GM21737 (cell line): Measurements from ENCODE around the gene PDE4D.
A peak's percentile ranks its signal among the peaks of the same experiment; 100 is the strongest.
"Not testable (repeated sequence)": the region's sequence is repeated elsewhere in the genome, so short reads cannot be mapped to it uniquely, and the experiment has no call there.

Experiments used
- ATAC-seq: cut with Tn5 transposase; IDR thresholded peaks from one replicate; pipeline ENCODE4 v1.9.1; 2021; ENCODE audit warnings: mild to moderate bottlenecking, moderate library complexity; ENCODE audit not compliant: unreplicated experiment

Gene PDE4D

DNA sequence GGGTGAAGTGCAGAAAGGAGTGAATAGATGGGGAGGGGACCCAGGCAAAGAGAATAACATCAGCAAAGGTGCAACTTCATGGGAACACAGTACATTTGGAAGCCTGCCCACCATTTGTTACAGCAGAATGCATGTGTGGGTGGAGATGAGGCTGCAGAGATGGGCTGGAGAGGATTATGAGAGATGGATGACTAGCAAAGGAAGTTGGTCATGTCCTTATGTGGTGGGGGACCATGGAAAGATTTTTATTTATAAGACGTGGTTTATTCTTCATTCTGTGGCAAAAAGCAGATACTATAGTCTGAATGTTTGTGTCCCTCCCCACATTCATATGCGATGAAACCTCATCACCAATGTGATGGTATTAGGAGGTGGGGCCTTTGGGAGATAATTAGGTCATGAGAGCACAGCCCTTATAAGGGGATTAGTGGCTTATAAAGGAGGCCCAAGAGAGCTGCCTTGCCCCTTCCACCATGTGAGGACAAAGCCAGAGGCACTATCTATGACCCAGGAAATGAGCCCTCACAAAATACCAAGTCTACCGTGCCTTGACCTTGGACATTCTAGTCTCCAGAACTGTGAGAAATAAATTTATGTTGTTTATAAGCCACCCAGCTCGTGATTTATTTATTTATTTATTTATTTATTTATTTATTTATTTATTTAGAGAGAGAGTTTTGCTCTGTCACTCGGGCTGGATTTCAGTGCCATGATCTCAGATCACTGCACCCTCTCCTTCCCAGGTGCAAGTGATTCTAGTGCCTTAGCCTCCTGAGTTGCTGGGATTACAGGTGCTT lies 827.0 kb downstream of the PDE4D start:
- no peak for ATAC-seq

DNA sequence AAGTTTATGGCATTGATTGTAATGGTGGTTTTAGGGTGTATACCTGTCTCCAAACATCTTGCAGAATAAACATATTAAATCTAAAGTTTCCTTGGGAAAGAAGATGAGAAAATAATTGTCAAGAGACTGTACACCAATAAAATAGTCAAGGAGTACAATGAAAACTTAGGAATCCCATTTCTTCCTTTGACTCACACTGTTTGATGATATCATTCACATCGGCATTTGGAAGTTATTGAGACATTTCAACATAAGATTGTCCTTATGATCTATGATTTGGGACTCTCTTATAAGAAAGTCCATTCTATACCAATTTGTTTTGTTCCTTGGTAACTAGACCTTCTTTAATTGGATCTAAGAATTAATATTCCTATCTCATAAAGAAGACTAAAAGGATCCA lies 828.0 kb downstream of the PDE4D start:
- no peak for ATAC-seq

DNA sequence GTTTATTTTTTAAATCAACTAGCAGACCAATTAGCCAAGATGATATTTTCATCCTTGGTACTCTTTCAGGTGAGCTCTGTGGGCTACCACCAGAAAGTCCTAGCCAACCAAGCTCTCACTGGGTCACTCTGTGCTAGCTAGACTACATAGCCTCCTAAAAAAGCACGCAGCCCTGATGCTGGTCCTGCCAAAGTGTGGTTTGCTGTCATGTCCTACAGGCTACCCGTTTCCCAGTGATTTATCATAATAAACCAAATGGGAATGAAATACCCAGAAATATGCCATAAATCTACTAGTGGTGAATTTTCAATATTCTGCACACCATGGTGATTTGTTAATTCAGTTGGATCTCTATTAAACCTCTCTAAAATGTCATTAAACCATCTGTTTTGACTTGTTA lies 829.2 kb downstream of the PDE4D start:
- ATAC-seq: no peak

DNA sequence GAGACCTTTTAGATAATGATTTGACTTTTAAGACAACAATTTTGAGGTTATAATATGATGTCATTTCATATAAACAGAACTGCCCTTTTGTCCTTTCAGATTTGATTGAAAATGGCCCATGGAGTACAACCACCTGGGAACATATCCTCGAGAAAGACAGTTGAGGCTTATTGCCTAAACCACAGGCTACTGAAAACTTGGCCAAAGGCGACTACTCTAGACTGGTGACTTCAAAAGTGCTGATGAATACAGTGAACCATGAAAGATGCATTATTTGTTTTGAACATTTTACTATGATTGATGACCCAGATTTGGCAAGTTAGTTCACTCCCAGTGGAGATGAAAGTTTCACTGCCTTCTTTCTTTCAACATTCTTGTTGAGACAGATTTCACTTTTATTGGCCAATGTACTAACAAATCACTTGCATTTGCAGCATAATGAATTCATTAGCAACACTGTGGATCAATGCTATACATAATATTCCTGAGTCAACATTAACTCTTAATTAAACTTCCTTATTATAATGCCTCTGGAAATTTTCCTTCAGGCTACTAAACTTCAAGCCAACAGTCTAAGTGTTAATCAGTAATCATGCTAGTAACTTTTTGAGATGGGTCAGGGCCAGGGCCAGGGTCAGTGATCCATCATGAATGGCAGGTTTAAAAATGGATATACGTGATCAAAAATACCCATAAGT lies 830.4 kb downstream of the PDE4D start:
- ATAC-seq: no peak

DNA sequence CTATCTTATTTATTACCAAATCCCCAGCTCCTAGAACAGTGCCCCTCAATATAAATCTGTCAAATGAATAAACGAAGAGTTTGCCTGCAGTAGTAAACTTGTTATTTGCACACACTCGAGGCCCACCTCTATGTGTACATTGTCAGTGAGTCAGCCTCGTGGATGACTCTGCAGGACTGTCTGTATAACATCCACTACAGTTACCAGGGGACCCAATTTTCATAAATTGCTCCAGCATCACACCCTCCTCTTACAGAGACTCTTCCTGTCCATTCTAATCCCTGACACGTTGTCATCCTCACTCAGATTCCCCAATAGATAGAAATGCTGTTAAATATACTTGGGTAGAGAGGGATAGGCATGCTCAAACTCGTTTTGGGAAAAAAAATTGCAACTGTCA lies 832.1 kb downstream of the PDE4D start:
- ATAC-seq: no peak

DNA sequence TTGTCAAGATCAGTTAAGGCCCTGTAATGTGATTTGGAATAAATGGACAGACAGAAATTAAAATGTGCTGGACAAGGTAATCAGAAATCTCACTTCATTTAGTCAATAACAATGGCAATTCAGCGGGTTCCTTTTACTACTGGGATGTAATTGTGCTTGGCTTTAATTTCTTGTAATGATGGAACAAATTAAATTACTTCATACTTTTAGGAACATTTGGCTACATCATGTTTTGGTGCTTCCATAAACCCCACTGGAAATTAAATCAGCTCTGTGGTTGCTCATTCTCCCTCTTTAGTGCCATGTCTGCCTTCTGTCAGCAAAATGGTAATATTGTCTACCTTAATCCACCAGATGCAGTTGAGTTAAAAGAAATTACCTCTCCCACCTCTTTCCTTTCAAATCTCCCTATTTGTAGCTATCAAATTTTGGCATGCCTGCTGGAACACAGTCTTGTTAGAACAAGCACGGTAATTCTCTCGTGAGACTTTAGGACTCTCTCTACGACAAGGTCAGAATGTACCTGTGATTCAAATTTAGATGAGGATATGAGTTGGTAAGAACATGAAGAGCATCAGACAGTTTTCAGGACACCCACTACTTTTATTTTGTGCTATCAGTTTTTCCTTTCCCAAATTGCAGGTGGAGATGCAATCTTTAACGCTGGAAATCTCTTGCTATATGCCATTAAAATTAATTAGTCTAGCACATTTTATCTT lies 834.4 kb downstream of the PDE4D start:
- ATAC-seq: no peak

DNA sequence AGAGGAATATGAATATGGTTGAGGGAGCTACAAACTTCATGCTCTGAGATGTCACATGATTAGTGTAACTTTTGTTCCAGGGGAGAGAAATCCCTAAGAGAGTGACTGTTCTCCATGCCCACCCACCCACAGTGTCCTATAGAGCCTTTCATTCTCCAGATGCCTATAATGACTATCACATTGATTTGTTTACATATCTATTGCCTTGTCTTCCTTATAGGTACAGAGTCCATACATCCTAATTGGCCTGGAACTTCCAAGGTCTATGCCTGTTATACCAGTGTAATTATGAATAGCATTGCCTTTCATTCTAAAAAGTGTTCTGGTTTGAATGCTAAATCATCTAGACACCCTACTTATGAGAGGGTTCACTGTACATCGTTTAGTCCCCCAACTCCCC lies 835.3 kb downstream of the PDE4D start:
- no peak for ATAC-seq

DNA sequence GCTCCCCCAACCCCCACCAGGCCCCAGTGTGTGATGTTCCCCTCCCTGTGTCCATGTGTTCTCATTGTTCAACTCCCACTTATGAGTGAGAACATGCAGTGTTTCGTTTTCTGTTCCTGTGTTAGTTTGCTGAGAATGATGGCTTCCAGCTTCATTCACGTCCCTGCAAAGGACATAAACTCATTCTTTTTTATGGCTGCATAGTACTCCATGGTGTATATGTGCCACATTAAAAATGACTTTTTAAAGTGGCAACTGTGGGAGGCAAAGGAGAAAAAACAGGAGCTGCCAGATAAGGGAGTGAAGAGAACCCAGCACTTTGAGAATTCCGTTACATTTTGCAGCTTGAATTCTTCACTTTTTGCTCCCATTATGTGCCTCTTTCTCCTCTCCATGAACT lies 836.9 kb downstream of the PDE4D start:
- ATAC-seq: not testable (repeated sequence)

DNA sequence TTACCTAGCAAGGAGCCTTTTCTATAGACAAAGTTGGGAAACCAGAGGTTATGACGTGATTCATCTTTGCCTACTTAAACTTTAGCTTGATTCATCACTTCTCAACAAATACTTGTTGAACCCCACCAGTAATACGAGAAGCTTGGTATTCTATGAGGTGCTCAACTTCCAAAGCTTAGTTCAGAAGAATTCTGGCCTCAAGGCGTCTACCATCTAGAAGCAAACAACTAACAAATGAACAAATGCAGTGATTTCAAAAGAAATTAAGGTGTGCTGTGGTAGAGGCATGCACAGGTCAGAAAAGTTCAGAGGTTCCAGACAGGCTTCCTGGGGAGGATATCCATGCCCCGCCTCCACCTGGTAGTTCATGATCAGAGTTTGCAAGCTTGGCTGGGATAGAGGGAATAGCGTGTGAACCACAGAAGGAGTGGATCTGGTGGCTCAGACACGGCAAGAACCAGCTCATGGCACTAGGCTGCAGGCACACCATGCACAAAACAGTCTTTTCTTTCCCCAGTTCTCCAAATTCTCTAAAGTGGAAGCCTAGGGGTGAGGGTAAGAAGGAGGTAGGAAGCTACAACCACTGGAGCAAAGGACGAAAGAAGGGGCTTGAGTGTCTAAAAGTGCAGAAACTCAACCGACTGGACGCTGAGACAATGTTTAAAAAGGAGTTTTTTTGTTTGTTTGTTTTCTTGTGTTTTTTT lies 837.6 kb downstream of the PDE4D start:
- no peak for ATAC-seq

DNA sequence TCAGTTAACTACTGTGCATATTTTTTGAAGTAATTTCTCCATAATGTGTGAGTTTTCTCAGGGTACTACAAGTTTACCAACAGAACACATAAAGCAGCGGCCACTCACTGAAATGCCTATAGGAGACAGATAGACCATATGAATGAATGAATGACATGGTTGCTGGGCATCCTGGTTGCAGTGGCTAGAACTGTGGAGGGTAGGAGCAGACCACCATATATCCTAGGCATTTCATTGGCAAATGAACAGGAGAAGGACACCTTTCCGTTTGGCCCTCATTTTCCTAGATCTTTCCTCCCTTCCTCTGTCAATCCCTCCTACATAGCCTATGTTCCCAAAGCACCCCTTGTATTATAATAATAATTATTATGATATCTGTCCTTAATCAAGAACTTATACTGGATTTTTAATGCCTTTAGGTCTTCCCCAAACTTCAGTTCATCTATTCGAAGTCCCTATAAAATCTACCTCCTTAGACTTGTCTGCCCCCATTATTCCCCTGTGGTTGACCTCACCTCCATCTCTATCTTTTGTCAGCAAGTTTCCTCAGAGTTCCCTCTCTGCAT lies 838.5 kb downstream of the PDE4D start:
- ATAC-seq: no peak

DNA sequence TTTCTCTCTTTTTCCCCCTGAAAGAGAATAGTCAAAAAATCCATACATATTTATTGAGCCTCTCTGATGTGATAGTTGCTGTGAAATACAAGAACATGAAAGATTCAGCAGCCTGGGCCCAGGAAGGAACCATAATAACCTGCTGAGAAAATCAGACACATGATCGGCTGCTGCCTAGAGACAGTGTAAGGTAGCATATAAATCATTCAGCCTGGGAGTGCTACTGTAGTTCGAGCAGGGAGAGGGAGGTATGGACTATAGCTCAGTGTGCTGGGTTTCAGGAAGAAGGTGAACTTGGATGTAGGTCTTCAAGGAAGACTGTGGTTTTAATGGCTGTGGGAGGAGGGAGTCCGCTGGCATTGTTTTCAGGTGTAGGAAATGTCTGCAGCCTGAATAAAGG lies 841.6 kb downstream of the PDE4D start:
- ATAC-seq: no peak

DNA sequence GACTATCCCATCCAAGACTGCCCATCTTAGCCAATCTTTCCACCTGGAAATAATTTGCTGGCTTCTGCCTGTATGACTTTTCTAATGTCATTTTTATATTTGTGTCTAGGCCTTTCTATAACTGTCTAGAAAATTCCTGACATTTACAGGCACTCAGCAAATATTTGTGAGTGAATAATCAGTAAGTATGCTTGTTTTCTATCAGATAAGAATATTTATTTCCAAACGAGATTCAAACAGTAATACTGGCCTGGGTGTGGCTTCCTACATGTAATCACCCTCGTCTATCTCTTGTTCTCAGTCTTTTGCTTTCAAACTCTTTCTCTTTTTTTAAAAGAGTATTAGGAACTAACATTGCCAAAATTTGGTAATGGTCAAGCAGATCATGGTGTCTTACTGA lies 844.4 kb downstream of the PDE4D start:
- ATAC-seq: no peak

DNA sequence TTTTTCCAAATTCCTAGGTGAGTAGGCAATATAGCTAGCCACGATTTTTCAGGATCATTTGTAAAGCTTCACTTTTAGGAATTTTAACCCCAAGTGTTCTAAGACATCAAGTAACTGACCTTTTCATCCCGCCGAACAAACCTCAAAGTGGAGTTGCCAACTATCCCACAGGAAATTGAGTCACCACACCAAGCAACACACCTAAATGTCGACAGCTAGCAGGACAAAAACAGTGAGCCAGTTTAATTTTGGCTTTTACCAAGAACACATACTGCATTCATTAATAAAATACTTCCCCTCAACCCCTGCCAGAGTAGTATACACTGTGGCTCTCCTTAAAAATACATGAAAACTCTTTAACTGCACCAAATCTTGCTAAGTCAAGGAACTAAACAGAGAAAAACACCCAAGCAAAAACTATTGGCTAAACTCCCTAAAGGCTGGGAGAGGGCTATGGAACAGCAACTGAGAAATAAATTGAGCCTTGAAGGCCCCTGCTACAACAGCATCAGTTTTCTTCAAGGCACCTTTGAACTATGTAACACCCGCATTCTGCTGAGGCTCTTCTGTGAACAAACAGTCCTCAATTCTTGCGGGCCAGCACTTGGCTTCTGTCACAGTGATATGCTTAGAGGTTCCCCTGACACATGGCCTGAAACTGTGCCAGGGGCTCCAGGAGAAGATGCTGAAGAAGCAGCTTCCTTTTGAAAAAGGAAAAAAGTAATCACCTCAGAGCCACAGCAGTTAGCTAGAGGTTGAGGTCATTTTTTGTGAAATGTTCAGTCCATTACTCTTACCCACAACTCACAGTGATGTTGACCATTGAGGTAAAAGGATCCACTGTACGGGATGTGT lies 851.1 kb downstream of the PDE4D start:
- no peak for ATAC-seq

DNA sequence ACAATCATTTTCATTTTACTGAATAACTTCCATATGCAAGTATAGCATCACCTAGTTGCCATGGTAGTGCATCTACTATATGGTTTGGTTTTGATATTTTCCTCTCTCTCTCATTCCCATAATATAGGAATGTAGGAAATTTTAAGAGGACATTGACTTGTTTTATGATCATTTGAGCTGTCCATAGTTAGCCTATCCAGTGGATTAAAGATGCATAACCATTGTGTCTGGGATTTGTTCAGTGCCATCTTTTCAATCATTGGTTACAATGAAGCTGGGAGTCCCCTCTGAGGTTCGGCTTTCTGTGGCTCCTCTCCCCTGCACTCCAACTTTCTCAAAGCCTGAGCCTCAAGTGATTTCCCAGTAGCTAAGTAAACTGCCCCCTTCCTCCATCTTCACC lies 852.2 kb downstream of the PDE4D start:
- ATAC-seq: no peak

DNA sequence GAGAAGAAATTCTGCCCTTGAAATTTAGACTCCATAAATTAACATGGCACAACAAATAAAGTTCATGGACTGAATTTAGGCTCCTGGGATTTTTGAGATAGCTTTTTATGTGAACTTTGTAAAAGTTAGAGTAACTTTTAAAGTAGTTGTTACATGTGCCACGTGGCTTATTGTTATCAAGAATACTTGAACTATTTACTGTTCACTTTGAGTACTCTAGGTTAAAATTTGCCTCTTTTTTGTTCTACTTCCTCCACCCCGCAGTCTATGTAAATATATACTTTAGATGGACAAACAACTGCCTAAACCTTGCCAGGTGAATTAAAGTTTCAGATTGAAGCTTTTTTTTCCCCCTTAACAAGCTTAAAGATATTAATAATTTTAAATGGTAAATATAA lies 852.7 kb downstream of the PDE4D start:
- ATAC-seq: no peak

DNA sequence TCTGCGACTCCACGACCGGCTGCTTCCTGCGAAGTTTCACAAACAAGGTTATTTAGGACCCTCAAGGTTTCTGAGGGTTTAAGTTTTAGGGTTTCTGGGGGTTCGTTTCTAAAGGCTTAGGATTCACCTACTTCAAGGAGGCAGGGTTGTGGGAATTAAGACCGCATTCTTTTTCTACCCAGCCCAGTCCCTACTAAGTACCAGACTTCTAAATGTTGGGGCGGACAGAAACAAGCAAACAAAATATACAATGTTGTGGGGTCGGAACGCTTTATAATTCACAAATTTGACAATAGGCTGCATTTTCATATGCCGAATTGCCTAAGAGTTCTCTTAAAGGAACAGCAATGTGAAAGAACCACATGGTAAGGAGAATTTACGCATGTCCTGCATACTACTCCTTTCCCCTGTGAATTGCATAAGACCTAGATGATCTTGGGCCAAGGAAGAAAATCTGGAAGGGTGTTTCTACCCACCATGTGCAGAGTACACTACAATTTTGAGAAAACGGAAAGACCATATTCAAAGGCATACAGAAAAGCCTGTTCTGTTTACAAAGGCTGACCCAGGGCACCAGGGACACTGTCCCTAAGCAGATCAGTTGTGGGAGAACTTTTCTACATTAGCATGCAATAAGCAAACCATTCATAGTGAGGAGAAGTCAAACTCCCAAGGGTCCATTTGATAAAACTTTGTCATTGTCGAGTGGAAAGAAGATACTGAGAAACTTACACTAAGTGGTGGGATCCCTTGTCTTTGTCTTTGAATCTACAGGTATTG lies 853.3 kb downstream of the PDE4D start:
- peak; percentile 5 for ATAC-seq

DNA sequence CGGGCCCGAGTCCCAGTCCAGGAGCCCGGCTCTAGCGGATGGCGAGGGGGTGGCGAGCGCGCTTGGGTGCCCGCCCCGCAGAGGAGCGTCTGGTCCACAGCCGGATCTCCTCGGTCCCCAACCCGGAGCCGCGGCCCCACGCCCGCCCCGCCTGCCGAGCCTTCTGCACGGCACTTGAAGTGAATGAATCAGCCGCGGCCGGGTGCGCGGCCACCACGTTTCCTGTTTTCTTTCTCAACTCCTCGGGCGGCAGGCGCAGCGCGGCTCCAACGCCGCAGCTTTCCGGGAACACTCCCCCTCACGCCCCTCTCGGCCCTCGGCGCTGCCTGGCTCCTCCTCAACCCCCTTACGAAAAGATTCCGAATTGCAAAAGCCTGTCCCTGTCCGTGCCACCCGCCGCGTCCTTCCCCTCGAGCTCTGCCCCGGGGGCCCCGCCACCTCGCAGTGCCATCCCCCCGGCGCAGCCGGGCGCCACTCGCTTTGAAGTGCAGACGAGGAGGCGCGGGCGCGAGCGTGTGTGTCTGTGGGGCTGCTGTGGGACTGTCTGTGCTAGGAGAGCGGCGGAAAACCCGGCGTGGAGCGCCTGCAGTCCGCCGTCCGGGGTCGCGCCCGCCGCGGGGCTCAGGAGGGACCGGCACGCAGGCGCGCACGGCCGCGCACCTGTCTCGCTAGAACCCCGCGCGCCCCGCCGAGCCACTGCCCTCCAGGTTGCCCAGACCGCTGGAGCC lies 854.1 kb downstream of the PDE4D start:
- peak; percentile 66 for ATAC-seq

DNA sequence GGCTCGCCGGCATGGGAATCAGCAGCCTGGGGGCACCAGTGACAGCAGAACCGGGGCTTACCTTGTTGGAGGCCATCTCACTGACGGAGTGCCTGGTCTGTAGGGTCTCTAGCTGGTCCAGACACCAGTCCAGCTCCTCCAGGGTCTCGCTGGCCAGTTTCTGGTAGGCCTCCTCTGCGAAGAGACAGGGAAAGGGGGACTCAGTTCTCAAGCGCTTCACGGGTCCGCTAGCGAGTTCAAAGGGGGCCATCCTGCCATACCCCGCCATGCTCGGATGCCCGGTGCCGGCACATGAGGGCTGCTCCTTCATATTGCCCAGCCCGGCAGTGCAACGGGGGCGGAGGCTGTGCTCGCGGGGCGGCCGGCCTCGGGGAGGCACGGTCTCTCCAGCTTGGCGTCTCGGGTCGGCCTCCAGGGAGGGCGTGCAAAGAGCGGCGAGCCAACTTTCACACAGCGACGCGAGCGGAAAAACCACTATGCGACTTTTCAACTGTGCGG lies 854.7 kb downstream of the PDE4D start:
- ATAC-seq: no peak
